Liver (tissue), 3 donors: ENCODE measurements around the gene SLC8A2.

Experiments used
- RAD21 ChIP-seq, 2 donors: IDR thresholded peaks; 2 replicates each; pipeline ENCODE4 v1.6.1; 2016; ENCODE audit warnings: antibody characterized with exemption in 2 of 2, mild to moderate bottlenecking in 2 of 2
- YY1 ChIP-seq: IDR thresholded peaks from 2 replicates; pipeline ENCODE4 v1.6.1; 2016; ENCODE audit warnings: antibody characterized with exemption, mild to moderate bottlenecking
- TF ChIP-seq, protein P1 (sequence below): fragments of 150-350 bp; IDR thresholded peaks from 2 replicates; pipeline ENCODE4 v1.5.1; 2017; ENCODE audit warnings: improper control_type of control experiment, low read depth, low read length; ENCODE audit not compliant: missing input control
- TF ChIP-seq, protein P2 (sequence below): IDR thresholded peaks from 2 replicates; pipeline ENCODE4 v1.6.1; 2016; ENCODE audit warnings: antibody characterized with exemption
- TF ChIP-seq, protein P3 (sequence below): IDR thresholded peaks from 2 replicates; pipeline ENCODE4 v1.6.1; 2016; ENCODE audit warnings: antibody characterized with exemption
- donor health status: healthy.
- donor health status: healthy.

DNA sequence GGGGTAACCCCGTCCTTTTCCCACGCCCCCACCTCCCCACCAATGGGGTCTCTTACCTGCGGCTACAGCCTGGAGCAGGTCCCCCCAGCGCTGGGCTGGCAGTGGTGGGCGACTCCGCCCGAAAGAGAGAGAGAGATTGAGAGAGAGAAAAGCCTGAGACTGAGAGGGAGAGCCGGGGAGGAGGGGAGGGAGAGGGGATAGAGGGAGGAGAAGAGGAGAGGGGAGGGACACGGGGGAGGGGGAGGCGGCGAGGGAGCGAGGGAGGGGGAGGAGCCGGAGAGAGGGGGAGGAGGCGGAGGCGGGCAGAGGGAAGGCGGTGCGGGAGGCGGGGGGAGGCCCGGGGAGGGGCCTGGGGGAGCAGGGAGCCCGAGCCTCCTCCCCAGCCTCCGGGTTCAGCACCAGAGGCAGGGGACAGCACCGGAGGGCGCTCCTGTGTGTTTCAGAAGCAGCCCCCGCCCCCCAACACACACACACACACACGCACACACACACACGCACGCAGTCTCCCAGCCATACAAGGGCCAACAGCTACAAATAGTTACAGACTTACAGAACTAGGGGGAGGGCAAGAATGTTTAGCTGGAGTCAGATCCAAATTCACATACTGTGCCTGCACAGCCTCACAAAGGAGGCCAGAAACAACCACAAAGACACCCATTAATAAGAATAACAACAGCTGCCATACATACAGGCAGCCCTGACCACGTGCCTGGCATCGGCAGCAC is at the start of gene SLC8A2:
- TF ChIP-seq, protein P1, sequence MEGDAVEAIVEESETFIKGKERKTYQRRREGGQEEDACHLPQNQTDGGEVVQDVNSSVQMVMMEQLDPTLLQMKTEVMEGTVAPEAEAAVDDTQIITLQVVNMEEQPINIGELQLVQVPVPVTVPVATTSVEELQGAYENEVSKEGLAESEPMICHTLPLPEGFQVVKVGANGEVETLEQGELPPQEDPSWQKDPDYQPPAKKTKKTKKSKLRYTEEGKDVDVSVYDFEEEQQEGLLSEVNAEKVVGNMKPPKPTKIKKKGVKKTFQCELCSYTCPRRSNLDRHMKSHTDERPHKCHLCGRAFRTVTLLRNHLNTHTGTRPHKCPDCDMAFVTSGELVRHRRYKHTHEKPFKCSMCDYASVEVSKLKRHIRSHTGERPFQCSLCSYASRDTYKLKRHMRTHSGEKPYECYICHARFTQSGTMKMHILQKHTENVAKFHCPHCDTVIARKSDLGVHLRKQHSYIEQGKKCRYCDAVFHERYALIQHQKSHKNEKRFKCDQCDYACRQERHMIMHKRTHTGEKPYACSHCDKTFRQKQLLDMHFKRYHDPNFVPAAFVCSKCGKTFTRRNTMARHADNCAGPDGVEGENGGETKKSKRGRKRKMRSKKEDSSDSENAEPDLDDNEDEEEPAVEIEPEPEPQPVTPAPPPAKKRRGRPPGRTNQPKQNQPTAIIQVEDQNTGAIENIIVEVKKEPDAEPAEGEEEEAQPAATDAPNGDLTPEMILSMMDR: no peak
- TF ChIP-seq, protein P2, sequence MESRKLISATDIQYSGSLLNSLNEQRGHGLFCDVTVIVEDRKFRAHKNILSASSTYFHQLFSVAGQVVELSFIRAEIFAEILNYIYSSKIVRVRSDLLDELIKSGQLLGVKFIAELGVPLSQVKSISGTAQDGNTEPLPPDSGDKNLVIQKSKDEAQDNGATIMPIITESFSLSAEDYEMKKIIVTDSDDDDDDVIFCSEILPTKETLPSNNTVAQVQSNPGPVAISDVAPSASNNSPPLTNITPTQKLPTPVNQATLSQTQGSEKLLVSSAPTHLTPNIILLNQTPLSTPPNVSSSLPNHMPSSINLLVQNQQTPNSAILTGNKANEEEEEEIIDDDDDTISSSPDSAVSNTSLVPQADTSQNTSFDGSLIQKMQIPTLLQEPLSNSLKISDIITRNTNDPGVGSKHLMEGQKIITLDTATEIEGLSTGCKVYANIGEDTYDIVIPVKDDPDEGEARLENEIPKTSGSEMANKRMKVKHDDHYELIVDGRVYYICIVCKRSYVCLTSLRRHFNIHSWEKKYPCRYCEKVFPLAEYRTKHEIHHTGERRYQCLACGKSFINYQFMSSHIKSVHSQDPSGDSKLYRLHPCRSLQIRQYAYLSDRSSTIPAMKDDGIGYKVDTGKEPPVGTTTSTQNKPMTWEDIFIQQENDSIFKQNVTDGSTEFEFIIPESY: no peak
- no peak for TF ChIP-seq RAD21 (IDR thresholded peaks at IDR 0.05)
- TF ChIP-seq, protein P3, sequence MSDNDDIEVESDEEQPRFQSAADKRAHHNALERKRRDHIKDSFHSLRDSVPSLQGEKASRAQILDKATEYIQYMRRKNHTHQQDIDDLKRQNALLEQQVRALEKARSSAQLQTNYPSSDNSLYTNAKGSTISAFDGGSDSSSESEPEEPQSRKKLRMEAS: no peak
- TF ChIP-seq YY1: no peak
